GM21447 (cell line): Measurements from ENCODE around the gene SLC18B1.
A peak's percentile ranks its signal among the peaks of the same experiment; 100 is the strongest.

ENCODE experiments used
- ATAC-seq: cut with Tn5 transposase; IDR thresholded peaks from one replicate; pipeline ENCODE4 v1.9.1; 2021; ENCODE audit not compliant: unreplicated experiment

The SLC18B1 gene

GRCh38 chr6:132797951-132798868, at the start of gene SLC18B1:
TSS of gene SLC18B1 (minus strand) at chr6:132798637. CDS start at chr6:132798456, 181 bp downstream.
- peak; percentile 46 for ATAC-seq

GRCh38 chr6:132843316-132844035, 45.0 kb upstream of the SLC18B1 start:
- ATAC-seq = no peak

- ATAC-seq = no peak
Measured at GRCh38 chr6:132841966-132842365, 43.5 kb upstream of the SLC18B1 start.

GRCh38 chr6:132832891-132833290, 34.5 kb upstream of the SLC18B1 start:
- no peak for ATAC-seq

GRCh38 chr6:132830334-132830751, 31.9 kb upstream of the SLC18B1 start:
- no peak for ATAC-seq

GRCh38 chr6:132820629-132821381, 22.4 kb upstream of the SLC18B1 start:
- no peak for ATAC-seq

- no peak for ATAC-seq
Measured at GRCh38 chr6:132819405-132820161, 21.1 kb upstream of the SLC18B1 start.

GRCh38 chr6:132818404-132819359, 20.2 kb upstream of the SLC18B1 start:
- no peak for ATAC-seq

- ATAC-seq = no peak
Measured at GRCh38 chr6:132817554-132818403, 19.3 kb upstream of the SLC18B1 start.

- no peak for ATAC-seq
Measured at GRCh38 chr6:132816660-132817059, 18.2 kb upstream of the SLC18B1 start.

GRCh38 chr6:132814716-132815570, 16.5 kb upstream of the SLC18B1 start:
- peak; percentile 6 for ATAC-seq

- peak; percentile 35 for ATAC-seq
Measured at GRCh38 chr6:132813173-132813856, 14.9 kb upstream of the SLC18B1 start.

GRCh38 chr6:132812756-132813172, 14.3 kb upstream of the SLC18B1 start:
- ATAC-seq = peak; percentile 4

GRCh38 chr6:132812255-132812732, 13.9 kb upstream of the SLC18B1 start:
- no peak for ATAC-seq

- no peak for ATAC-seq
Measured at GRCh38 chr6:132811276-132811675, 12.8 kb upstream of the SLC18B1 start.

GRCh38 chr6:132805548-132805947, 7.1 kb upstream of the SLC18B1 start:
- no peak for ATAC-seq

GRCh38 chr6:132804251-132804650, 5.8 kb upstream of the SLC18B1 start:
- no peak for ATAC-seq
